ENCODE measurements around the gene G6PC1.
"Not testable (repeated sequence)": the region's sequence is repeated elsewhere in the genome, so short reads cannot be mapped to it uniquely, and the experiment has no call there.

Gene G6PC1

DNA sequence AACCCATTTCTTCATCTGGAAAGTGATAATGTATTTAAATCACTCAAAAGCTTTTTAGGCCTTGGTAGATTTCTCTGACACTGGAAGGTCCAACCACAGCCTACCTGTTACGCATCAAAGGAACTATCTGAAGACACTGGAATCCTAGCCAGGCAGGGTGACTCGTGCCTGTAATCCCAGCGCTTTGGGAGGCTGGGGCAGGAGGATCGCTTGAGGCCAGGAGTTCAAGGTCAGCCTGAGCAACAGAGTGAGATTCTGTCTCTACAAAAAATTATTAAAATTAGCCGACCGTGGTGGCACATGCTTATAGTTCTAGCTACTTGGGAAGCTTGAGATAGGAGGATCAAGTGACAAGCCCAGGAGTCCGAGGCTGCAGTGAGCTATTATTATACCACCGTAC is 18.4 kb upstream of the G6PC1 start:
- Mint-ChIP-seq H3K9me3 (no peaks in the 10 kb centered on the region), H3K36me3 (ENCODE audit: low read depth) (no peaks in the 10 kb centered on the region), H3K4me1 (ENCODE audit: low read depth) (peaks cover 2% of the 10 kb centered on the region), H3K4me3 (no peak overlapping the region), H3K27ac (no peak overlapping the region), H3K27me3 (ENCODE audit: low read depth) (peaks cover 3% of the 10 kb centered on the region)

DNA sequence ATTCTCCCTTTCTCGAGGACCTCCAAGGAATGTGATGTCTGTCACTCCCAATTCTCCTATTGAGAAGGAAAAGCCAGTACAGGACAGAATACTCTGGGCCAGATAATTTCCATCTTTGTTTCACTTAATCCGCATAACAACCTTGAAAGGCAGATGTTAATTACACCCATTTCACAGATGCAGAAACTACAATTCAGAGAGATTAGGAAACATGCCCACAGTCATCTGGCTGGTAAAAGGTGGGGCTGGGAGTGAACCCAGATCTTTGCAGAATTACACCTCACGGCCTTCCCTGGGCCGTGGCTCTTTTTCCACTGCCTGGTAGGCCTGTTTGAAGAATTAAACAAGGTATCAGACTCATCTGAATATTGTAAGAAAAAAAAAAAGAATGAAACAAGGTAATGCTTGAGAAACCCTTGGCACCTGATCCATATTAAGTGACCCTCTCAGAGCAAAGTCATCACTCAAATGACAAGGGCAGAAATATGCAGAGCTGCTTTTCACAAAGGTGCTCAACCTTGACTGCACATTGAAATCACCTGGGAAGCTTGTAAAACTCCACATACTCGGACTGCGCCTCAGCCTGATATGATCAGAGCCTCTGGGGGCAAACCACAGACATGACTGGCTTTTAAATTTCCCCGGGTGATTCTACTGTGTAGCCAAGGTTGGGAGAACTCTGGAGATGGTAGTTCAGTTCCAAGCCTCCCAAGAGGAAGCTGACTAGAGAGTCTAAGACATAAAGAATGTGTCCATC is 16.6 kb upstream of the G6PC1 start:
- Mint-ChIP-seq H3K9me3 (no peaks in the 10 kb centered on the region), H3K36me3 (ENCODE audit: low read depth) (no peaks in the 10 kb centered on the region), H3K4me1 (ENCODE audit: low read depth) (peaks cover 2% of the 10 kb centered on the region), H3K4me3 (no peak overlapping the region), H3K27me3 (ENCODE audit: low read depth) (no peaks in the 10 kb centered on the region), H3K27ac (no peak overlapping the region)

DNA sequence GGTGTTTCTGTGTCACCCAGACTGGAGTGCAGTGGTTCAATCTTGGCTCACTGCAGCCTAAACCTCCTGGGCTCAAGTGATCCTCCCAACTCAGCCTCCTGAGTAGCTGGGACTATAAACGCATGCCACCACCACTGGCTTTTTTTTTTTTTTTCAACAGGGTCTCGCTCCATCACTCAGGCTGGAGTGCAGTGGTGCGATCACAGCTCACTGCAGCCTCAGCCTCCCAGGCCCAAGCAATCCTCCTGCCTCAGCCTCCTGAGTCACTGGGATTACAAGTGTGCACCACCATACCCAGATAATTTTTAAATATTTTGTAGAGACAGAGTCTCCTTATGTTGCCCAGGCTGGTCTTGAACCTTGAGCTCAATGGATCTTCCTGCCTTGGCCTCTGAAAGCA is 14.8 kb upstream of the G6PC1 start:
- H3K27ac Mint-ChIP-seq; H3K36me3 Mint-ChIP-seq (ENCODE audit: low read depth); H3K4me1 Mint-ChIP-seq (ENCODE audit: low read depth); H3K9me3 Mint-ChIP-seq; H3K27me3 Mint-ChIP-seq (ENCODE audit: low read depth); H3K4me3 Mint-ChIP-seq: not testable (repeated sequence)

DNA sequence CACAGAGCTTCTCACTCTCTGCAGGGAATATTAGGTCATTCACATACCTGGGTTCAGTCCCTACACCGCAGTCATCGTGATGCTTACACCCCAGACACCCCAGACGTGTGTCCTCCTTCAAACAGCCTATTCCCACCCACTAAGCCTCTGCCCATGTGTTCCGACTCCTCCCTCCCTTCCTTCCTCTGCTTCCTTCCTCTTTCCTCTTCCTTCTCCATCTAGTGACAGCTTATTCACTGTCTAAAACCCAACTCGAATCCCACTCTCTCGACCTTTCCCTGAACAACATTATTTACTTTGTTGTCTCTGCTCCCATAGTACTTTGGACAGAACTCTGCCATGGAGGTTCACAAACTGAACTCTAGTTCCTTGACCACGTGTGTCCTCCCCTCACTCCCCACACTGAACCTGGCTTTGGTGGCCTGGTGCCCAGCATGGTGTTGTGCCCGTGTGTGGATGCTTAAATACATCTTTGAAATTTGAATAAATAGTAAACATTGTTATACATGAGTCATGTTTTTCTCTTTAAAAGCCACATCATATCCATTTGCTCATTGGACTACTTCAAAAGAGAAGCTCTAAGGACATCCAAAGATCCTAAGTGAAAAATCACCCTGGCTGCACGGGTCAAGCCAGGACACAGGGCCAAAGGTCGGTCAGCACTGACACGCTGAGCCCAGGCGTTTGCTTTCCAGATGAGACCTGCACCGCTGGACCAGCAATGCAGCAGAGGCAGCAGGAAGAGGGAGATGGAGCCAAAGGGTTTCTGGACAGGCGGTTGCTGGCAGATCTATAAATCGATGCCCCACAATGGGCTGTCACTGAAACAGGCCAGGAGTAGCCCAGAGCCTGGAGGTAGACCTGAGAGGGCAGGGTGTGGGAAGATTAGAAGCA is 14.1 kb upstream of the G6PC1 start:
- Mint-ChIP-seq H3K9me3 (no peaks in the 10 kb centered on the region), H3K4me1 (ENCODE audit: low read depth) (peaks cover 2% of the 10 kb centered on the region), H3K27ac (no peak overlapping the region), H3K27me3 (ENCODE audit: low read depth) (no peaks in the 10 kb centered on the region), H3K4me3 (no peak overlapping the region), H3K36me3 (ENCODE audit: low read depth) (no peaks in the 10 kb centered on the region)

DNA sequence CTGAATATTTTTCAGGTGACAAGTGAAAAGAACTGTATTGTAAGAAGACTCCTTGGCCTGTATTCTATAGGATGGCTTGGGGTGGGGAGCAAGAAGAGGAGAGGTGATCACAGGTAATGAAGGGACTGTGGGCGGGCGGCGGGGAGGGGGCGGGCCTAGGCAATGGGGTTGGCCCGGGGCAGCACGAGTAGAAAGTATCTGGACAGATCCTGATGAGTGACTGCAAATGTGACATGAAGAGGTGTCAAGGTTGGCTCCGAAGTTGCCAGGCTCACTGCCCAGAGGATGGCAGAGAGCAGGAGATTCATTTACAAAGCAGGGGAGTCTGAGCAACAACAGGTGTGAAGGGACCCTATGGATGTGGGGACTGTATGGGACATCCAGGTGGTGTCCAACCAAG is 10.8 kb upstream of the G6PC1 start:
- Mint-ChIP-seq H3K9me3 (no peaks in the 10 kb centered on the region), H3K27ac (no peak overlapping the region), H3K36me3 (ENCODE audit: low read depth) (no peaks in the 10 kb centered on the region), H3K4me1 (ENCODE audit: low read depth) (peaks cover 2% of the 10 kb centered on the region), H3K27me3 (ENCODE audit: low read depth) (peaks cover 15% of the 10 kb centered on the region), H3K4me3 (no peak overlapping the region)

DNA sequence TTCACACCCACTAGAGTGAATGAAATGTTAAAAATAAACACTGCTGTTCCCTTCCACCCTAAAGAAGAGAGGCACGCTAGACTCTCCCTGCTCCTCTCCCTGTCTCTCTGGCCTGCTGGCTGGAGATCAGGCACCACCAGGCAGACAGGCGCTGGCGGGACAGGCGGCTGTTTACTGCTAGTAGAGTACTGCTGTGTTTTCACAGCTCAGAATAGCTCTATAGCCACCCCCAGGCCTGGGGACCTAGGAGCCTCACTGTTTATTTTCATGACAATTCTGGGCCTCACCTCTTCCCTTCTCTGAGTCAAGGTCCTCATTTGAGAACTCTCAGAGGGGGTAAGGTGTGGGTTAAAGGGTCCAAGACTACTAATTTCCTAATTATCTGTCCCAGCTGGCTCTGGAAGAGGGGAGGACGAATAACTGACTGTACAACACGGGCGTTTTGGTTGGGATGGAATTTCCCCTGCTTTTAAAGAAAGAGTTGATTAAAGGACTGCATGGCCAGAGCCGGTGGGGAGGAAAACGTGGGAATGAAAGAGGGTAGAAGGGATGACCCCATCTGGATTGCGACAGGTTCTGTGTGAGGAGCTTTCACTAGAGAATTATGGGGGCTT is 9.0 kb upstream of the G6PC1 start:
- Mint-ChIP-seq H3K27me3 (ENCODE audit: low read depth) (peaks cover 15% of the 10 kb centered on the region), H3K27ac (no peak overlapping the region), H3K36me3 (ENCODE audit: low read depth) (no peaks in the 10 kb centered on the region), H3K9me3 (no peaks in the 10 kb centered on the region), H3K4me1 (ENCODE audit: low read depth) (no peaks in the 10 kb centered on the region), H3K4me3 (no peak overlapping the region)

DNA sequence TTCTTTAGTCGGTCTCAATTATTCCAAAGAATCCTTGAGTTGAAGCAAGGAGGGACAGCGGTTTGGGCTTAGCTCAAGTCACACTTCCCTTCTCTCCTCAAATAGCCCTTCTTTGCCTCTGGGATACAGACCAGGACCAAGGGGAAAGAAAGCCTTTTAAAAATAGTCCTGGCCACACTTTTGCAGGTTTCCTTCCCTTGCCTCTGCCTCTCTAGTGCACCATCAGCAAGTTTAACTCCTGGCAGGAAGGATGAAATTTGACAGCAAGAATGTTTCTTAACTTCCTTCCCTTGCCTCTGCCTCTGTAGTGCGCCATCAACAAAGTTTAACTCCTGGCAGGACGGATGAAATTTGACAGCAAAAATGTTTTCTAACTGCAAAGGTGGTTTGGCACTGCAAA is 7.2 kb upstream of the G6PC1 start:
- Mint-ChIP-seq H3K36me3 (ENCODE audit: low read depth) (no peaks in the 10 kb centered on the region), H3K27ac (no peak overlapping the region), H3K9me3 (no peaks in the 10 kb centered on the region), H3K4me3 (no peak overlapping the region), H3K4me1 (ENCODE audit: low read depth) (no peaks in the 10 kb centered on the region), H3K27me3 (ENCODE audit: low read depth) (peaks cover 15% of the 10 kb centered on the region)

DNA sequence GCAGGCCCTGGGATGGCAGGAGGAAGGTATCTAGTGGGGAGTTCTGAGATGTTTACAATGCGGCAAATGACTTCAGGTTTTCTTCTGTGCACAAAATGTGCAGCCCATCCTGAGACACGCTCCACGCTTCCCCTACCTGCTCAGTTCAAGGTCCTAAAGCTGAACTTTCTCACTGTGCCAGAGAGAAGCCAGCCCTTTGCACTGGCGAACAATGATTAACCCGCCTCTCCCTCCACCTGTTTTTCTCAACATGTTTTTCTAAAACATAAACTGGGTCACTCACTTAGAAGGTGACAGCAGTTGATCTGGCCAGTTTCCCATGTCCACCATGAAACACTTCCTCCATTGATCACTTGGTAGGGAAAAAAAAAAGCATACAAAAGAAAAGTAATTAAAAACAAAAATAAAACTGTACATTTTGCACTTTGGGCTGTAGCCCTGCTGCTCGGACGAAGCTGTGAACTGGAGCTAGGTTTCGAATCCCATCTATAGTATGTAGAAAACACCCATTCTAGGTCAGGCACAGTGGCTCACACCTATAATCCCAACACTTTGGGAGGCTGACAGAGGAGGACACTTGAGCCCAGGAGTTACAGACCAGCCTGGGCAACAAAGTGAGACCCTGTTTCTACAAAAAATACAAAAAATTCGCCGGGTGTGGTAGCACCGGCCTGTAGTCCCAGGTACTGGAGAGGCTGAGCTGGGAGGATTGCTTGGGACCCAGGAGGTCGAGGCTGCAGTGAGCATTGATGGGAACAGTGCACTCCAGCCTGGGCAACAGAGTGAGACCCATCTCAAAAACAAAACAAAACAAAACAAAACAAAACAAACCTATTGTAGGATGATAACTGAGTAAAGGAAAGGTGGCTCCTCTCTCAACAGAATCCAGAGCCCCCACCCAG is 6.1 kb upstream of the G6PC1 start:
- Mint-ChIP-seq H3K4me3 (no peak overlapping the region), H3K4me1 (ENCODE audit: low read depth) (no peaks in the 10 kb centered on the region), H3K36me3 (ENCODE audit: low read depth) (no peaks in the 10 kb centered on the region), H3K9me3 (no peaks in the 10 kb centered on the region), H3K27ac (no peak overlapping the region), H3K27me3 (ENCODE audit: low read depth) (peaks cover 15% of the 10 kb centered on the region)

DNA sequence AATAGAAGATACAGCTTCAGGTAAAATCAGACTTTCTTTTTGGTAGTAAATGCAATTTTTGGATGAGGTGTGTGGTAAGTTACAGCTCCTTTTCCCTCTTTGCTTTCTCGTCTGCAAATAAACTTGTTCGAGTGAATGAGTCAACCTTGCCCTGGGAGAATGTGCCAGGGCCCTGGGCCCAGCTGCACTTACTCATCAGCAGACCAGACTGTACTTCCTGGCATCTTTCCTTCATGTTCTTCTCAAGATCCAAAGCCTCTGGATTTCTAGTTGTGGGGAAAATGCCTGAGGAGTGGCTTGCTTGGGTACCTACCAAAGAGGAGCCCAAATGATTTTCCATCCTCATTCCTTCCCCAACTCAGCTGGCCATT is 5.4 kb upstream of the G6PC1 start:
- H3K4me1 Mint-ChIP-seq (ENCODE audit: low read depth): no peaks in the 10 kb centered on the region
- no peaks in the 10 kb centered on the region for H3K36me3 Mint-ChIP-seq (ENCODE audit: low read depth)
- H3K9me3 Mint-ChIP-seq: no peaks in the 10 kb centered on the region
- H3K27me3 Mint-ChIP-seq (ENCODE audit: low read depth): peaks cover 15% of the 10 kb centered on the region
- H3K27ac Mint-ChIP-seq: no peak overlapping the region
- no peak overlapping the region for H3K4me3 Mint-ChIP-seq

DNA sequence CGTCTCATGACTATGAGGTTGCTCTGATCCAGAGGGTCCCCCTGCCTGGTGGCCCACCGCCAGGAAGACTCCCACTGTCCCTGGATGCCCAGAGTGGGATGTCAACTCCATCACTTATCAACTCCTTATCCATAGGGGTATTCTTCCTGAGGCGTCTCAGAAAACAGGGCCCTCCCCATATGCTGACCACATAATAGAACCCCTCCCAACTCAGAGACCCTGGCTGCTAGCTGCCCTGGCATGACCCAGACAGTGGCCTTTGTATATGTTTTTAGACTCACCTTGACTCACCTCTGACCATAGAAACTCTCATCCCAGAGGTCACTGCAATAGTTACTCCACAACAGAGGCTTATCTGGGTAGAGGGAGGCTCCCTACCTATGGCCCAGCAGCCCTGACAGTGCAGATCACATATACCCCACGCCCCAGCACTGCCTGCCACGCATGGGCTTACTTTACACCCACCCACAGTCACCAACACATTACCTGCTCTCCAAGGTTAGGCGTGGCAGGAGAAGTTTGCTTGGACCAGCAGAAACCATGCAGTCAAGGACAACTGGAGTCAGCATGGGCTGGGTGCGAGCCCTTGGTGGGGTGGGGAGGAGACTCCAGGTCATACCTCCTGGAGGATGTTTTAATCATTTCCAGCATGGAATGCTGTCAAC is 2.3 kb upstream of the G6PC1 start:
- Mint-ChIP-seq H3K27me3 (ENCODE audit: low read depth) (peaks cover 14% of the 10 kb centered on the region), H3K4me1 (ENCODE audit: low read depth) (no peaks in the 10 kb centered on the region), H3K9me3 (no peaks in the 10 kb centered on the region), H3K36me3 (ENCODE audit: low read depth) (no peaks in the 10 kb centered on the region), H3K4me3 (no peak overlapping the region), H3K27ac (no peak overlapping the region)

DNA sequence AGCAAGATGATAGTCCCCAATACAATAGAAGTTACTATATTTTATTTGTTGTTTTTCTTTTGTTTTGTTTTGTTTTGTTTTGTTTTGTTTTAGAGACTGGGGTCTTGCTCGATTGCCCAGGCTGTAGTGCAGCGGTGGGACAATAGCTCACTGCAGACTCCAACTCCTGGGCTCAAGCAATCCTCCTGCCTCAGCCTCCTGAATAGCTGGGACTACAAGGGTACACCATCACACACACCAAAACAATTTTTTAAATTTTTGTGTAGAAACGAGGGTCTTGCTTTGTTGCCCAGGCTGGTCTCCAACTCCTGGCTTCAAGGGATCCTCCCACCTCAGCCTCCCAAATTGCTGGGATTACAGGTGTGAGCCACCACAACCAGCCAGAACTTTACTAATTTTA is 618 bp upstream of the G6PC1 start:
- not testable (repeated sequence) for H3K4me1 Mint-ChIP-seq (ENCODE audit: low read depth); H3K36me3 Mint-ChIP-seq (ENCODE audit: low read depth); H3K4me3 Mint-ChIP-seq; H3K27ac Mint-ChIP-seq; H3K27me3 Mint-ChIP-seq (ENCODE audit: low read depth); H3K9me3 Mint-ChIP-seq

DNA sequence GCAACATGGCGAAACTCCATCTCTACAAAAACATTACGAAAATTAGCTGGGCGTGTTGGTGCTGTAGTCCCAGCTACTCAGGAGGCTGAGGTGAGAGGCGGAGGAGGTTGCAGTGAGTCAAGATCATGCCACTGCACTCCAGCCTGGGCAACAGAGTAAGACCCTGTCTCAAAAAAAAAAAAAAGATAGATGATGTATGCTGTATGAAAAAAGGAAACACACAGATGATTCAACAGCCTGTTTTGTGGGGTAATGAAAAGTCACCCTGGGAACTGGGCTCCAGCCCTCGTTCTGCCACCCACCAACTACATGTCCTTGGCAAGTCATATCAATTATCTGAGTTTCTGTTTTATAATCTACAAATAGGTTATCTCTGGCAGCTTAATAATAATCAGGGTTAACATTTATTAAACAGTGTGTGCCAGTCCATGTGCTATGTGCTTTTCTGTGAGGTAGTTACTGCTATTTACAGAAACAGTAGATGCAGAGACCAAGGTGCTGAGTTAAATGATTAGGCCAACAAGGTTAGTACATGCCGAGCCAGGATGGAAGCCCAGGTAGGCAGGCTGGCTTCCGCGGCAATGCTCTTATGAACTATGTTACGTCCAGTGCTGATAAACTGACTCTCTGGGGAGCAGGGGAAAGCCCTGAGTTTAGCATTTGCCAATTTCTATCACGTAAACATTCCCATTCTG is 1.1 kb downstream of the G6PC1 start:
- H3K27me3 Mint-ChIP-seq (ENCODE audit: low read depth): peaks cover 1% of the 10 kb centered on the region
- no peaks in the 10 kb centered on the region for H3K4me1 Mint-ChIP-seq (ENCODE audit: low read depth)

DNA sequence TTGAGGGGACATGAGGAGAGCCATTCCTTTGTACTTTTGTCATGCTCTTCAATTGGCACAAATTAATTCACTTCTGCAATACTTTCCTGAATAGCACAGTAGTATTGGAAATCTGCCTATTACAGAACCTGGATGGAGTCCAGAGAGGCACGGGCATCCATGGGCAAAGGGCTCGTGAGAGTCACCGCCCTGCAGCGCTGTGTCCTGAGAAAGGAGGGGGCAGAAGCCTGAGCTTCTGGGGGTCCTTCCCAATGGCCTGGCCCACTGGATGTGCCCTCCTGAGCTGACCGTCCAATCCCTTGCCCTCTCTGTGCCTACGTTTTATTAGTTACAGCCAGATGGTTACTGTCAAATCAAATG is 3.5 kb downstream of the G6PC1 start:
- H3K27me3 Mint-ChIP-seq (ENCODE audit: low read depth): peaks cover 5% of the 10 kb centered on the region
- H3K4me3 Mint-ChIP-seq: no peak overlapping the region
- H3K36me3 Mint-ChIP-seq (ENCODE audit: low read depth): no peaks in the 10 kb centered on the region
- no peaks in the 10 kb centered on the region for H3K4me1 Mint-ChIP-seq (ENCODE audit: low read depth)
- no peak overlapping the region for H3K27ac Mint-ChIP-seq
- H3K9me3 Mint-ChIP-seq: no peaks in the 10 kb centered on the region

More for the DNA sequence above, 1.1 kb downstream of the G6PC1 start:
- Mint-ChIP-seq H3K27ac (no peak overlapping the region), H3K9me3 (no peaks in the 10 kb centered on the region), H3K4me3 (no peak overlapping the region), H3K36me3 (ENCODE audit: low read depth) (no peaks in the 10 kb centered on the region)

Measured in T-helper 1 cell treated with Interleukin-12 subunit alpha and Interleukin-12 subunit beta and Interleukin-4 antibody, amounts not matched to agents 30 μg/mL and 1 μg/mL, for 36 hours (primary cell).